Fibroblast of pulmonary artery (primary cell): Measurements from ENCODE around the gene B3GNT8.

Source experiments
- DNase-seq: peaks from one replicate; pipeline ENCODE4 v3.0.0-alpha.2; 2010; ENCODE audit warnings: low read depth
- H3K4me3 ChIP-seq: replicated peaks from 2 replicates; pipeline ENCODE4 v1.5.1; 2011; ENCODE audit warnings: low read depth, mild to moderate bottlenecking, control low read depth, low read length, moderate library complexity
- TF ChIP-seq, protein P1 (sequence below): IDR thresholded peaks from 2 replicates; pipeline ENCODE4 v1.5.1; 2011; ENCODE audit warnings: mild to moderate bottlenecking, control low read depth, low read length, inconsistent platforms; ENCODE audit errors: missing control alignments

The B3GNT8 gene

DNA sequence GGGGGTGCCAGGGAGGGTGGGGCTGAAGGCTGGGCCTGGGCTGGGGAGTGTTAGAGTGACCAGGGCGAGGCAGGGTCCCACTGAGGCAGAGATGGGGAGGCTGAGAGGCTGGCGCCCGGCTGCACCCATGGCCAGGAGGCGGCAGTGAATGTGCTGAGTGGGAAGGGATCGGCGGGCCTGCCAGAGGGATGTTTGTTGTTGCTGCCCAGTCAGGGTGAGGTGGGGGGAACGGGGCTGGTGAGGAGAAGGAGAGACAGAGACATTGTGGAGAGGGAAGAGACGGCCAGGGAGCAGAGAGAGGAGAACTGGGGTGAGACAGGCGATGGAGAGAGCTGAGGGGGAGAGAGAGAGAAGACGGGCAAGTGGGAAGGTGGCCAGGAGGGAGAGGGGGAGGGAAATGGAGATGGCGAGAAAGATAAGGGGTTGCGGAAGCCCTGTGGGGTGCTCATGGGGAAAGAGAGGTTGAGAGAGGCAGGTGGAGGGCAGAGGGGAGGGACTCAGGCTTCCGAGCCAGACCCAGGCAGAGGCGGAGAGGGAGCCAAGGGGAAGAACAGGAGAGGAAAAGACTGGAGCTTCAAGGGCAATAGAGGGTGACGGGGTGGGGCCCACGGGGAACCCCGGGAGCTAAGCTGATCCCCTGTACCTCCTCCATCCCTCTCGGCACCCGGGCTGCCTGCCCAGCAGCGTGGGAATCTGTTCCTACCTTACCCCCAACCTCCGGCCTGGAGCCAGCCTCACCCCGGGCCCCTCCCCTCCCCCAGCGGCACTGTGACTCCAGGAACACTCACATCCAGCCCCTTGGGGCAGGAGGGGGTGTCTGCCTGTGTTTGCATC, 690 bp upstream of the B3GNT8 start:
- TF ChIP-seq, protein P1, sequence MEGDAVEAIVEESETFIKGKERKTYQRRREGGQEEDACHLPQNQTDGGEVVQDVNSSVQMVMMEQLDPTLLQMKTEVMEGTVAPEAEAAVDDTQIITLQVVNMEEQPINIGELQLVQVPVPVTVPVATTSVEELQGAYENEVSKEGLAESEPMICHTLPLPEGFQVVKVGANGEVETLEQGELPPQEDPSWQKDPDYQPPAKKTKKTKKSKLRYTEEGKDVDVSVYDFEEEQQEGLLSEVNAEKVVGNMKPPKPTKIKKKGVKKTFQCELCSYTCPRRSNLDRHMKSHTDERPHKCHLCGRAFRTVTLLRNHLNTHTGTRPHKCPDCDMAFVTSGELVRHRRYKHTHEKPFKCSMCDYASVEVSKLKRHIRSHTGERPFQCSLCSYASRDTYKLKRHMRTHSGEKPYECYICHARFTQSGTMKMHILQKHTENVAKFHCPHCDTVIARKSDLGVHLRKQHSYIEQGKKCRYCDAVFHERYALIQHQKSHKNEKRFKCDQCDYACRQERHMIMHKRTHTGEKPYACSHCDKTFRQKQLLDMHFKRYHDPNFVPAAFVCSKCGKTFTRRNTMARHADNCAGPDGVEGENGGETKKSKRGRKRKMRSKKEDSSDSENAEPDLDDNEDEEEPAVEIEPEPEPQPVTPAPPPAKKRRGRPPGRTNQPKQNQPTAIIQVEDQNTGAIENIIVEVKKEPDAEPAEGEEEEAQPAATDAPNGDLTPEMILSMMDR: no peak
- H3K4me3 ChIP-seq: peak overlapping the region; percentile 55
- DNase-seq: no peak

DNA sequence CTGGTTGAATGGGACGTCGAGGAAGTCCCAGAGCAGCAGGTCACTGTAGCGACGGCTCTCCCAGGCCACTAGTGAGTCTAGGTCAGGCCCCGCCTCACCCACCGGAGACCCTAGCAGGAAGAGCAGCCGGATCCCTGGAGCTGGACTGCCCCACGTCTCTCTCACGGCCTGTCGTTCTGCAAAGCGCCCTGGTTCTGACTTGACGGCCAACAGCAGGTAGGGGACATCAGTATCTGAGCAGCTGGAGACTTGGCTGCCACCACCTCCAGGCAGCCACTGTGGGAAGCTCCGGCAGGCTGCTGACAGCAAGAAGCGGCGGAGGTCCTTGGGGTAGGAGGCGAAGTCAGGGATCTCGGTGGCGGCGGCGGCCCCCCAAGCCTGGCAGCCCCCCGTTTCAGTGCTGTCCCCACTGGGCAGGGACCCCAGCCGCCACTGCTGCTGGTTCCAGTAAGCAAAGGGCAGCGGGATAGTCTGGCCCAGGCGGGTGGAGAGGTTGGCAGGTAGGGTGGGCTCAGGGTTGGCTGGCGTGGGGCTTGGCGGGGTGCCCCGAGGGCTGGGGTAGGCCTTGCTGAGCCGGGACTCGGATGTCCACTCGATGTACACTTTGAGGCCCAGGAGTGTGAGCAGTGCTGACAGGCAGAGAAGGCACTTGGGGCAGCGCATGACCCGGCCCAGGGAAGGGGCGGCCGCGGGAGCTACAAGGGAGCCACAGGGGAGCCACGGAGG, 895 bp downstream of the B3GNT8 start:
- no peak for DNase-seq
- peak overlapping the region; percentile 55 for H3K4me3 ChIP-seq
- TF ChIP-seq, protein P1: no peak

DNA sequence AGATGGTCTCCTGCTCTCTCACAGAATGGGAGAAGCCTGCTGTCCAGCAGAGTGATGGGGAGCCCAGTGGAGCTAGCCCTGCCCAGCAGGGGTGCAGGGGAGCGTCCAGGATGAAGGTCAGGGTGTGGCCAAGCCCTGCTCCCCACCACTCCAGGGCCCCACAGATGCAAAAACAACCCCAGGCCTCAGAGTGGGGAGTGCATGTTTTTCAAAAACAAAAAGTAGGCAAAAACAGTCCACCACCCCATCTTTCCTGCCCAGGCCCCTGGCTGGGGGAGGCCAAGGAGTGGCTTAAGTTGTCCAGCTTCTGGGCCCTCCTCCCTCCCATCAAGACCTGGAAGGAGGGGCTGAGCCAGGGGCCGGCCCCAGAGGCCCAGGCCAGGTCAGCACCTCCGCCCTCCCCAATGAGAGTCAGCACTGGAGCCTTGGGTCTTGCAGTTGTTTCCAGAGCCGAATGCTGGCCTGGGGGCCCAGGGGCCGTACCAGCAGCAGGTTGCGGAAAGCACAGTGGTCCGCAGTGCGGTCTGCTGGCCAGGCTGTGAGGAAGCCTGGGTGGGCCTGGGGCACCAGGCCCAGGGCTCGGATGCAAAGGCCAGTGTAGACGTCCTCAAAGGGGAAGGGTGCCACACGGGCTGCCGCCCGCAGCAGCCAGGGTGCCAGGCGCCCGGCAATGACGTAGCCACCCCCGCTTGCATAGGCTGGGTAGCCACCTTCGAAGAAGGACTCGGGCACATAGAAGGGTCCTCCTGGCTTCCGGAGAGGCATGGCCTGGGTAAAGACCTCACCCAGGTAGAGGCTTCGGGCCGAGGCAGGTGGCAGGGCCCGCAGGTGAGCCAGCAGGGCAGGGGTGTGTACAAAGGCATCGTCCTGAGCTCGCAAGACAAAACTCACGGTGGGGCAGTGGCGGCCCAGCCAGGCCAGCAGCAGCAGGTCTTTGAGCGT, 1.7 kb downstream of the B3GNT8 start:
- TF ChIP-seq, protein P1: no peak

DNA sequence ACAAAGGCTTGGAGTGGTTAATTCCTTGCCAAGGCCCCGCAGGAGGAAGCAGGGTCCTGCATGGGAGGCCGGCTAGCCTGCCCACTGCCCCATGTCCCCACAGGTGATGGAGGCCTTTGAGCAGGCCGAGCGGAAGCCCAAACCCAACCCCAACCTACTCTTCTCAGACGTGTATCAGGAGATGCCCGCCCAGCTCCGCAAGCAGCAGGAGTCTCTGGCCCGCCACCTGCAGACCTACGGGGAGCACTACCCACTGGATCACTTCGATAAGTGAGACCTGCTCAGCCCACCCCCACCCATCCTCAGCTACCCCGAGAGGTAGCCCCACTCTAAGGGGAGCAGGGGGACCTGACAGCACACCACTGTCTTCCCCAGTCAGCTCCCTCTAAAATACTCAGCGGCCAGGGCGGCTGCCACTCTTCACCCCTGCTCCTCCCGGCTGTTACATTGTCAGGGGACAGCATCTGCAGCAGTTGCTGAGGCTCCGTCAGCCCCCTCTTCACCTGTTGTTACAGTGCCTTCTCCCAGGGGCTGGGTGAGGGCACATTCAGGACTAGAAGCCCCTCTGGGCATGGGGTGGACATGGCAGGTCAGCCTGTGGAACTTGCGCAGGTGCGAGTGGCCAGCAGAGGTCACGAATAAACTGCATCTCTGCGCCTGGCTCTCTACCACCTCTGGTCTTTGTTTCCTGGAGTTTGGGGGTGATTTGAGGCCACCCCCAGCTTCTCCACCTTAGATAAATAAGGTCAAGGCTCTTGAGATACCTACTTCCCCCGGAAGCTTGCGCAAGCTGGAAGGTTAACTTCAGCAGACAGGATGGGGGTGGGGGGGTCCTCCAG, 2.6 kb downstream of the B3GNT8 start:
- TF ChIP-seq, protein P1: no peak
- no peak overlapping the region for H3K4me3 ChIP-seq
- no peak for DNase-seq

More for the DNA sequence above, 1.7 kb downstream of the B3GNT8 start:
- H3K4me3 ChIP-seq: no peak overlapping the region
- DNase-seq: no peak

DNA sequence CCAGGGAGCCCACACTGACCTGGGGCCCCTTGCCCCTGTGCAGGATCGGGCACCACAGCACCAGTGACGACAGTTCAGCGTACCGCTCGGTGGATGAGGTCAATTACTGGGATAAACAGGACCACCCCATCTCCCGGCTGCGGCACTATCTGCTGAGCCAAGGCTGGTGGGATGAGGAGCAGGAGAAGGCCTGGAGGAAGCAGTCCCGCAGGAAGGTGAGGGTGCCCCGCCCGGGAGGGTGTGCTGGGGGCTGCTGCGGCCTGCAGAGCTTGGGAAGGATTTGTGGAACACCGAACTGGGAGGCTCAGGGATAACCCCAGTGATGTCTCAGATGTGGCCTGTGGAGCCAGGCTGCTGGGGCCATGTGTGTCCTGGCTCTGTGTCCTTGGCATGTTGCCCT, 4.2 kb downstream of the B3GNT8 start:
- H3K4me3 ChIP-seq: no peak overlapping the region
- no peak for DNase-seq
- TF ChIP-seq, protein P1: no peak

DNA sequence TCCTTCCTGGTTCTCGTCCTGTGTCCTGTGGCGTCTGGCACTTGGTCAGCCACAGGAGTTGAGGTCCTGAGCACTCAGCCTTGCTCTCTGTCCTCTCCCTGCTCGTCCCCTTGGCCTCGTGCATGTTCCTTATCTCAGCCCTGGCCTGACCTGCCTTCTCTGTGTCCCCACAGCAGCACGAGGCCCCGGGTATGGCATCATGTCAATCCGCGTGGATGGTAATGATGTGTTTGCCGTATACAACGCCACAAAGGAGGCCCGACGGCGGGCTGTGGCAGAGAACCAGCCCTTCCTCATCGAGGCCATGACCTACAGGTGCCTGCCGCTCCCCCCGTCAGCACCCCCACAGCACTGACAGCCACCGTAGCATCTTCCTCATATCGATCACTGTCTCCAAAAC, 4.7 kb downstream of the B3GNT8 start:
- DNase-seq: no peak
- H3K4me3 ChIP-seq: no peak overlapping the region
- TF ChIP-seq, protein P1: no peak
